HG03354 (cell line): ENCODE data around the gene SNED1.

Experiments used
- ATAC-seq: cut with Tn5 transposase; IDR thresholded peaks from one replicate; pipeline ENCODE4 v1.9.1; 2021; ENCODE audit warnings: mild to moderate bottlenecking; ENCODE audit not compliant: unreplicated experiment, poor library complexity, severe bottlenecking

The SNED1 gene

DNA sequence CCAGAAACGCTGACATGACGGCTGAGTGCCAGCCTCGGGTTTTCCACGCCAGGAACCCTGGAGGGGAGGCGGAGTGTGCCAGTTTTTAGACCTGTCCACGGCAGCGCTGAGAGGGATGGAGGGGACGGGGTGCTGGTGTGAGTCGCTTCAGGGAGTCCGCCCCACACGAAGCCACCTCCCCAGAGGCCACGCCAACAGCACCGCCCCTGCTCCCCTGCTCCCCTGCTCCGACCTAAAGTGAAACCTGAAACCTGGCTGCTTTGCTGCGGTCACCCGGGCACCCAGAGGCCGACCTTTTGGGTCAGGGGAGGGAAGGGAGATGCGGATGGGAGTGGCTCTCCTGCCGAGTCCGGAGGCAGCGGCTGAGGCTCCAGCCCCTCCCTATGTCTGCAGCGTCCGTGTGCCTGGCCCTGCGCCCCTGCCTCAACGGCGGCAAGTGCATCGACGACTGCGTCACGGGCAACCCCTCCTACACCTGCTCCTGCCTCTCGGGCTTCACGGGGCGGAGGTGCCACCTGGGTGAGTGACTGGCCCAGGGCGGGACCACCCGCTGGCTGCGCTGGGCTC is 38.1 kb downstream of the SNED1 start:
- peak; percentile 70 for ATAC-seq

DNA sequence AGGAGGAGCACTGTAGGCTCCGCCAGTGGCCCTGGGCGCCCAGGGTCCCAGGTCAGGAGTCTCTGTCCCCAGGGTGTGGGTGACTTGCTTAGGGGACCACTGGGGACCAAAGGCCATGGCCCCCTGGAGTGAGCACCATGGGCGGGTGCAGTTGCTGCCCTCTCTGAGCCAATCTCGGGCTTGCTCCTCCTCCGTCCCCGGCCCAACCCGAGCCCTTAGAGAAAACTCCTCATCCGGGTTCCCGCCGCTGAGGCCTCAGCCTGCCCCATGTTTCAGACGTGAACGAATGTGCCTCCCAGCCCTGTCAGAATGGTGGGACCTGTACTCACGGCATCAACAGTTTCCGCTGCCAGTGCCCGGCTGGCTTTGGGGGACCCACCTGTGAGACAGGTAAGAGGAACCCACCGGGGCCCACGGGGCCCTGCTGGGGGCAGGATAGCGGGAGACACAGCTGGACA is 38.6 kb downstream of the SNED1 start:
- peak; percentile 23 for ATAC-seq

DNA sequence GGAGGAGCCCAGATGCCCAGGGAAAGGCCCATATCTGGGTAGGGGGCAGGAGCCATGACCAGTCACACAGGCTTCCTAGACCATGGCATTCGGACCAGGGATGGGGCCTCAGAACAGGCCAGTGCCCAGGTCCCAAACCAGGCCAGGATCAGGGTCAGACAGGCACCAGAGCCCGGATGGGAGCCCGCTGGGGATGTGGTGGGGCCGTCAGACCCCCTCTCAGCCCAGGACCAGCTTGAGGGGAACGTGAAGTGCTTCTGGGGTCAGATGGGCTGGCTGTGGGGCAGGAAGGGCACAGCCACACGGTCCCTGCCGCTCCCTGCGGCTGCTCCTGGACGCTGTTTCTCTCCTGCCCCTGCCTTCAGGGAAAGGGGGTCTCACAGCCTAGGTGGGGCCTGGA is 39.1 kb downstream of the SNED1 start:
- no peak for ATAC-seq

DNA sequence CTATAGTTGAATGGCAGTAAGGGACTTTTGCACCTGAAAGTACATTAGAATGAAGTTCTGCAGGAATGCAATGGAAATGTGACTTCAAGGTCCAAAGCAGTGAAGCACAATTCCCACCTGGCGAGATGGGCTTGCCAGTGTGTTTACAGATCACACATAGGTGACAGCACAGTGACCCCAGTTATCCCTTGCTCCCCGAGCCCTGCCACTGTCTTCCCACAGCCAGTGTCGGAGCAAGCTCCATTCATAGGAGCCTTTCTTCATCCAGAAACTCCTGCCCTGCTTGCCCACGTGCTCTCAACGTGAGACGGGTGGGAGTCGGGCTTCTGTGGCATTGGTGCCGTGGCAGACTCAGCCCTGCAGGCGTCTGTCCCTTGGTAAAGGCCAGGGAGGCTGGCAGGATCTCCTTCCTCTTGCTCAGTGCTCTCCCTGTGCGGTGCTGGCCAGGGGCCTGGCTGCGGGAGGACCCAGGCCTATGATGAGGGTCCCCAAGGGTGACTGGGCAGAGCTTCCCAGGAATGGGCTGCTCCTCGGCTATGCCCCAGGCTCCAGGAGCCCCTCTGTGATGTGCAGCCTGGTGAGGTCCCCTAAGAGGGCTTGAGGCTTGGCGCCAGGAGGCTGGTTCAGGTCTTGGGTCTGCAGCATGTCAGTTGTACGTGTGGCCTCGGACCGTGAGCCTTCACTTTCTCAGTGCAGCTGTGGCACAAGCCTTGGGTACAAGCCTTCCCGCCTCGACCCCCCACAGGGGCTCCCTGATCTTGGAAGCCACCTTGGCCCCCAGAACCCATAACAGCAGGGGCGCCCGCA is 40.2 kb downstream of the SNED1 start:
- no peak for ATAC-seq

DNA sequence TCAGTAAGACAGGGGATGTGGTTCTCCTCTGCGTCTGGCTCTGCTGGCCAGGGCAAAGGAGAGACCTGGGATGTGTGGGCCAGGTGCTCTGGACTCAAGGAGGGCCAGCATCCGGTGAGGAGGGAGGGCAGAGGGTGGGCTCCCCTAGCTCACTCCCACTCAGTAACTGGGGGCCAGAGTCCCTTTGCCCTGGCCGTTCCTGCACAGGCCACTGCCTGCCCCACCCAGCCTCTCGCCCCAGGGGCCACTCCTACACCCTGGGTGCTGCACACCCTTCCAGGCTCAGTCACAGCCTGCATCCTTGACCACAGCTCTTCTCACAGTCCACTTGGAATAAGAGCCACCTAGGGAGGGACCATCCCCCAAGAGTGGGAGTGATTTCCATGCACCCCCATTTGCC is 41.0 kb downstream of the SNED1 start:
- no peak for ATAC-seq

DNA sequence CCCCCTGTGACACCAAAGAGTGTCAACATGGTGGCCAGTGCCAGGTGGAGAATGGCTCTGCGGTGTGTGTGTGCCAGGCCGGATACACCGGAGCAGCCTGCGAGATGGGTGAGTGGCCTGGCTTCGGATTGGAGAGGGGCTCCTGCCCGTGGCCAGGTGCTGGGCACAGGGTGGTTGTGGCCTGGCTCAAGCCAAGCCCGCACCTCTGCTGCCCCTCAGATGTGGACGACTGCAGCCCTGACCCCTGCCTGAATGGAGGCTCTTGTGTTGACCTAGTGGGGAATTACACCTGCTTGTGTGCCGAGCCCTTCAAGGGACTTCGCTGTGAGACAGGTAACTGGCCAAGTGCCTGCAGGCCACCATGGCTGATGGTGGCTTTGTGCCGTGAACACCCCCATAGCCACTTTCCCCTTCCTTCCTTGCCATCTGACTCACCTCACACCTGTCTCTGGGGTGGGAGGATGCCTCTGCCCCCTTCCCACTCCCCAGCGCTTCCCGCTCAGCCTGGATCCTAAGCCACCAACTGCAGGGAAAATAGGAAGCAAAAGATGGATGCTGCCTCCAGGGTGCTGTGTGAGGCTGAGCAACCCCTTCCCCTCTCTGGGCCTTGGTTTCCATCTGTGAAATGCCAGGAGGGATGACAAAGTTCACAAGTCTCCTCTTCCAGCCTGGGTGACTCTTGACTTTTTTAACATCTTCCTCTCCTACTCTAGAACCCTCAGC is 41.8 kb downstream of the SNED1 start:
- no peak for ATAC-seq

DNA sequence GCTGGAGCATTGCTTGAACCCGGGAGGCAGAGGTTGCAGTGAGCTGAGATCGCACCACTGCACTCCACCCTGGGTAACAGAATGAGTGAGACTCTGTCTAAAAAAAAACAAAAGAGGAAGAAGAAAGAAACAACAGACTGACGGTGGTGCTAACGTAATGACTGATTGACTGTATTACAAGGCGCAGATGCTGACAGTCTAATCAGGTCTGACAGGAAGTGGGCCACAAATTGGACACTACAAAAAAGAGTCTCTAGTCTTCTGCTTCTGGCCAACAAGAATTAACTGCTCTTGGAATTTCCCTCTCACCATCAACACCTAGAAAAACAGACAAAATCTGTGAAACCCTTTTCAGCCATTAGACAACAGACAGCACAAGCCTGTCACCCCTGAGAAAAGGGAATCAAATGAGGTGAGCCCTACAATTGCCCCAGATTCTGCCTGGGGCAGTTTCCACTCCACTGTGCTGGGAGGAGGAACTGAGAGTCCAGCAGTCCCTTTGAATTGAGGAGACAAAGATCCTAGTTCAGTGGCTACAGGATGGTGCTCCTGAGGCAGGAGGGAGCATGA is 43.3 kb downstream of the SNED1 start:
- peak; percentile 75 for ATAC-seq

DNA sequence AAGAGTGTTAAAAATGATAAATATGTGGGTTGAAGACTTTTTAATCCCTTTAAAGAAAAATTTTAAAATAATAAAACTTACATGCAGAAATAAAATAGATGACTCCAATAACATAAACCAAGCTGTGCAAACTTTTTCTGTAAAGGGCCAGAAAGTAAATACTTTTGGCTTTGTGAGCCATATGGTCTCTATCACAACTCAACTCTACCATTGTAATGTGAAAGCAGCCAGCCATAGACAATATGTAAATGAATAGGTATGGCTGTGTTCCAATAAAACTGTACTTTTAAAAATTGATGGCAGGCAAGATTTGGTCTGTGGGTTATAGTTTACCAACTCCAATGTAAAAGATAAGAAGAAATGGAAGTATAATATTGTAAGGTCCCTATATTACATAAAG is 45.2 kb downstream of the SNED1 start:
- ATAC-seq: no peak

DNA sequence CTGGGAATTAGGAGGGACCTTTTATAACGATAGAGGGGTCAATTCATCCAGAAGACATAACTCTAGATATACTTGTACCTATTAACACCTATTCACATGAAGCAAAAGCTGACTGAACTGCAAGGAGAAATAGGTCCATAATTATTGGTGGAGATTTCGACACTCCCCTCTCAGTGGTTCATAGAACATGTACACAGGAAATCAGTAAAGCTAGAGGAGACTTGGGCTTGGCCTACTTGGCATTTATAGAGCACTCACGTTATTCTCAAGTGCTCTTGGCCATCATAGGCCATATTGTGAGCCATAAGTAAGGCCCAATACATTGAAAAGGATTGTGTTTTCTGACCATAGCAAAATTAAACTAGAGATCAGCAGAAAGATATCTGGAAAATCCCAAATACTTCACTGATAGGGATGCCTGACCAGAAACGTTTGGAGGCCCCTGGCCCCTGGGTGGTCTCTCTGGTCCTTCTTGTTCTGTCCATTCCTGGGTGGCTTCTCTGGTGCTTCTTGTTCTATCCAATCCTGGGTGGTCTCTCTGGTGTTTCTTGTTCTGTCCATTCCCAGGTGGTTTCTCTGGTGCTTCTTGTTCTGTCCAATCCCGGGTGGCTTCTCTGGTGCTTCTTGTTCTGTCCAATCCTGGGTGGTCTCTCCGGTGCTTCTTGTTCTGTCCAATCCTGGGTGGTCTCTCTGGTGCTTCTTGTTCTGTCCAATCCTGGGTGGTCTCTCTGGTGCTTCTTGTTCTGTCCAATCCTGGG is 49.0 kb downstream of the SNED1 start:
- no peak for ATAC-seq

DNA sequence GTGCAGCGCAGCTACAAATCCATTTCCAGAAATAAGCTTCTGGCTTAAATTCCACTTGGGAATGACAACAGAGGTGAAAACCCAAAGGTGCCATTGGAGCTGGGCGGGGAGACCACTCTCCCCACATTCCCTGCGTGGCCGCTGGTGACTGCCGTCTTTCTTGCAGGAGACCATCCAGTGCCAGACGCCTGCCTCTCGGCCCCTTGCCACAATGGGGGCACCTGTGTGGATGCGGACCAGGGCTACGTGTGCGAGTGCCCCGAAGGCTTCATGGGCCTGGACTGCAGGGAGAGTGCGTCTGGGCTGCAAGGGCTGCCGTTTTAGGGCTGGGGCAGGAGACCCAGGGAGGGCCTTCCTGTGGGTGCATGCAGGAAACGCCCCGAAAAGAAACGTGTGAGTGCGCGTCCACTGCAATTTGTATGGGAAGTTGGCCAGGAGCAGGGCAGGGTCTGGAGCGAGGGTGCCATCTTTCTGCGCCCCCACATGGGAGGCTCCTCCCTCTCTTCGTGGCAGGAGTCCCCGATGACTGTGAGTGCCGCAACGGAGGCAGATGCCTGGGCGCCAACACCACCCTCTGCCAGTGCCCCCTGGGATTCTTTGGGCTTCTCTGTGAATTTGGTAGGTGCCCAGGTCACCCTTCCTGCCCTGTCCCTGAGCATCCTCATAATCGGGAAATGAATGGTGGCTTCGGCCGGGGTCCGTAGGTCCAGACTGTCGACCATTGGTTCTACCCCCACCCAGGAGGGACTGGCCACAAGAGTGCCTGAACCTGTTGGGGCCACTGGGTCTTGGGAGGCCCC is 49.9 kb downstream of the SNED1 start:
- no peak for ATAC-seq

DNA sequence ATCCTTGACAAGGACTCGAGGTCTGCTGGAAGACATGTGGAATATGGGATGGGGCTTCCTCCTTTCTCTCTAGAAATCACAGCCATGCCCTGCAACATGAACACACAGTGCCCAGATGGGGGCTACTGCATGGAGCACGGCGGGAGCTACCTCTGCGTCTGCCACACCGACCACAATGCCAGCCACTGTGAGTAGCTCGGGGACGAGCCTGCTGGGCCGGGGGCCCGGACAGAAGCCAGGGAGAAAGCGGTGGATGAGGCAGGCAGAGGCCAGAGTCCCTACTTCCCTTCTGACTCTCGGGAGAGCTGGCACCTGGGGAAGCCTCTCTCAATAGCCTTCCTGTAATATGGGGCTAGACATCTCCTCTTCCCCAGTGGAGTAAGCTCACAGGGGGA is 50.5 kb downstream of the SNED1 start:
- no peak for ATAC-seq

DNA sequence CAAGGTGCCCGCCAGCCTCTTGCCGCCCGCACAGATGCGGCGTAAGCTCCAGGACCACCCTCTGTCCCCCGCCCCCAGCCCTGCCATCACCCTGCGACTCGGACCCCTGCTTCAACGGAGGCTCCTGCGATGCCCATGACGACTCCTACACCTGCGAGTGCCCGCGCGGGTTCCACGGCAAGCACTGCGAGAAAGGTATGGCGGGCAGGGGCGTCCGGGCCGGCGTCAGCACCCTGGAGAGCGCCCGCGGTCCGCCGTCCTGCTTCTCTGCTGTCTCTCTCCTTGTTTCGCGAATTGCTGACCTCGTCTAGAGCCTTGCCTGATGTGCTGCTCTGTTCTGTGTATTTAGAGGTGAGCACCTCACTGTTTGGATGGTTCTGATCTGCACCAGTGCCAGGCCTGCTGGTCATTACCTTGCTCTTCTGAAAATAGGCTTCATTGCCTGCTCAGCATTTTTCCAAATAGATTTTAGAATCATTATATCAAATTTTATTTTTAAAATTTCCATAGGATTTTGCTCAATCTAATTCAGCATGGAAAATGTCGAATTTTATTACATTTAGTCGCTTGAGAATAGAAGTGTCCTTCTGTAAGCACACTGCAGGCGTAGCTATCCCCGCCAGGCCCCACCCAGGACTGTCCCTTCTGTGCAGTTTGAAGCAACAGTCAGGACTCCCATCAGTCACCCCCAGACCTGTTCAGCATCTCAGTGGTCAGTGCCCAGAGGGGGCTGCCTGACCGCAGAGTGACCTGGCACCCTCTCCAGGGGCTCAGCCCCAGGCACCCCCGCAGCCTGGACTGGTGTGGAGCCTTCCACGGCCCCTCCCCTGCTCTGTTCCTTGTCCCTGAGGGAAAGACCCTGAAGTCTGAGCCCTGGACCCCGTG is 51.6 kb downstream of the SNED1 start:
- no peak for ATAC-seq

DNA sequence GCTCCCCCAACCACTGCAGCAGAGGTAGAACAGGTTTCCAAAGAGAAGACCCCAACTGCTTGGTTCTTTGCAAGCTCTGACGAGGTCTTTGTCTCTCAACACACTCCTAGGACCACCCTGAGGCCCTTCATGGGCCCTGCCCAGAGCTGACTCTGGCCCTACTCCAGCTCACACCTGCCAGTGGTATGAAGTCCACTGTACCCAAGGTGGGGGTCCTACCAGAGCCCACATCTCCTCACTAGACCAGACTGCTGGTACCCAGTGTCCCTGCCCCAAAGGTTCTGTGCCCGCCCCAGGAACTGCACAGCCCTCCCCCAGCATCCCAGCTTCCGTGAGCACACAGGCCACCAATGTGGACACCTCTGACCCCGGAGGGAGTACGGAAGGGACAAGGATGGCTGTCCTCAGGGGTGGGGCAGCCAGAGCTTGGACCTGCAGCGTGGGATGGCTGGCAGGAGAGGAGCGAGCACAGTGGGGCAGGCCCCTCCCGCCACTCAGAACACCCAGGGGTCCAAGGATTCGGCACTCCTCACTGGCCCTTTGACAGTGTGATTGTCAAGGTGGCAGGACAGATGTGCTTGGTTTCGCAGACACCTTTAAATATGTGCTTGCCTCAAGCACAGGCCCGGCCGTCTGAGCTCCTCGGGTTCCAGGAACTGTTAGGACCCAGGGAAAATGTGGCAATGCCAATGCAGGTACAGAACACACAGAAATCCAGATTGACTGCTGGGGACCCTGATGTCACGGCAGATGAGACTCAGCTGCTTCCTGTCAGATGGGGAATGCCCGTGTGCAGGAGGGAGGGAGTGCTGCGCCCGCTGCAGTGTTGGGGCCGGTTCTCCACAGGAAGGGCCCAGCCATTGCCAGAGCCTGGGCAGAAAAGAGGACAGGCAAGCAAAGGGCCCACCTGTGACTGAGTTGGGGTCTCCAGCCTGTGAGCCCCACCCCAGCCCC is 52.5 kb downstream of the SNED1 start:
- no peak for ATAC-seq

DNA sequence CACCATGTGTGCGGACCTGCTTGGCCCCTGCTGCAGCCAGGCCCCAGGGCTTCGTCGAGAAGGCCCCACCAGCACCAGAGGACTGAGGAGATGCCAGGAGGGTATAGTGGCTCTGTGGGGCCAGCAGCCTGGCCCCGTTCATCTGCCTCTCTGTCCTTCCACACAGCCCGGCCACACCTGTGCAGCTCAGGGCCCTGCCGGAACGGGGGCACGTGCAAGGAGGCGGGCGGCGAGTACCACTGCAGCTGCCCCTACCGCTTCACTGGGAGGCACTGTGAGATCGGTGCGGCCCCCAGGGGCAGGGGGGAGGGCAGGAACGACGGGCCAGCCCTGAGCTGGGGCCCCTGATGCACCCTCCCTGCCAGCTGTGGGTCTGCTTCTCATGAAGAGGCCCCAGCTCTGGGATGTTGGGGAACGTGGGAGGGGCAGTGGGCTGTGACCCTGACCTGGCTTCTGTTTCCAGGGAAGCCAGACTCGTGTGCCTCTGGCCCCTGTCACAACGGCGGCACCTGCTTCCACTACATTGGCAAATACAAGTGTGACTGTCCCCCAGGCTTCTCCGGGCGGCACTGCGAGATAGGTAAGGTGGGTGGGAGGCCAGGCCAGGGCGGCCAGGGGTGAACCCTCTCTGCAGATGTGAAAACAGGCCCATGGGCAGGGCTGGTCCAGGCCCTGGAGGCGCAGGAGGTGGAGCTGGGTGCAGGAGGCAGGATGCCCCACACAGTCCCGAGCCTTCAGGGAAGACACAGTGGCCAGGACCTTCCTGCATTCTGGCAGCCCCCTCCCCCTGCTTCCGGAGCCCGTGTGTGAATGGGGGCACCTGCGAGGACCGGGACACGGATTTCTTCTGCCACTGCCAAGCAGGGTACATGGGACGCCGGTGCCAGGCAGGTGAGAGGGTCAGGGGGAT is 53.4 kb downstream of the SNED1 start:
- no peak for ATAC-seq

DNA sequence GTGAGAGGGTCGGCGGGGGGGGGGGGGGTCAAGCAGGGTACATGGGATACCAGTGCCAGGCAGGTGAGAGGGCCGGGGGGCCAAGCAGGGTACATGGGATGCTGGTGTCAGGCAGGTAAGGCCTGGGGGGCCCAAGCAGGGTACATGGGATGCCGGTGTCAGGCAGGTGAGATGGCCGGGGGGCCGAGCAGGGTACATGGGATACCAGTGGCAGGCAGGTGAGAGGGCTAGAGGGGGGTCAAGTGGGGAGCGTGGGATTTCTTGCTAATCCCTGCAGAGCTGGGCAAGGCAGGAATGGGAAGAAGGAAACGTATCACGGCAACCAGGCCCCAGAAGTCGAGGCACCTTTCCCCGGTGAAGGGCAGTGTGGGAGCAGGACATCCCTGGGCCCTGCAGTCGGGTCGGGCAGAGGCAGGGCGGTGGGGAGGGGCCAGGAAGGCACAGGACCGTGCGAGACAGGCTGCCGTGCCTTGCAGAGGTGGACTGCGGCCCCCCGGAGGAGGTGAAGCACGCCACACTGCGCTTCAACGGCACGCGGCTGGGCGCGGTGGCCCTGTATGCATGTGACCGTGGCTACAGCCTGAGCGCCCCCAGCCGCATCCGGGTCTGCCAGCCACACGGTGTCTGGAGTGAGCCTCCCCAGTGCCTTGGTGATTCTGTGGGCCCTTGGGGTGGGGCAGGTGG is 54.4 kb downstream of the SNED1 start:
- ATAC-seq: no peak
